ENCODE measurements around the gene PBX1. TPM values are rescaled to one million over a fixed set of nuclear protein-coding genes. Genes with fewer than 3 reads are reported as not detected.

Gene PBX1
- total RNA-seq, 2 donors from 2014 or later, result 0.80 to 16.6 TPM

DNA sequence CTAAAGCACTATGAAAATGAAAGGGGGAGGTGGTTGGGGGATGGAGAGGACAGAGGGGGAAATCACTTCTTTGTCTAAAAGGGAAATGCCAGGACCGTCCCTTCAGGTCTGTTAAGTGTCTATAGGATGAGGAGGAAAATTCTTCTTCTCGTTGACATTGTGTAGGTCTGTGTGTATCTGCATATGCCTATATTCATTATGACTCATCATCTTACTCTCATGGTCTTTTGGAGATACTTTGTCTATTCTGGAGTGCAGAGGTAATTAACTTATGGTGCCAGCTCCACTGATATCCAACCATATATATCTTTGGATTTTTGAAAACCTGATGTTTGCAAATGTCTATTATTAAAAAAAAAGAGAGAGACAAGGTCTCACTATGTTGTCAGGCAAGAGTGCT, 143.7 kb downstream of the PBX1 start:
- no peaks in the 10 kb centered on the region for H3K9me3 ChIP-seq (ENCODE audit: control insufficient read depth, low read length, poor library complexity, severe bottlenecking)
- Mint-ChIP-seq H3K27me3 (no peaks in the 10 kb centered on the region), H3K27ac (no peak overlapping the region), H3K36me3 (ENCODE audit: low read depth) (no peaks in the 10 kb centered on the region), H3K4me3 (no peak overlapping the region), H3K4me1 (no peaks in the 10 kb centered on the region)
- DNase-seq, result no peak
- no peak for ATAC-seq

DNA sequence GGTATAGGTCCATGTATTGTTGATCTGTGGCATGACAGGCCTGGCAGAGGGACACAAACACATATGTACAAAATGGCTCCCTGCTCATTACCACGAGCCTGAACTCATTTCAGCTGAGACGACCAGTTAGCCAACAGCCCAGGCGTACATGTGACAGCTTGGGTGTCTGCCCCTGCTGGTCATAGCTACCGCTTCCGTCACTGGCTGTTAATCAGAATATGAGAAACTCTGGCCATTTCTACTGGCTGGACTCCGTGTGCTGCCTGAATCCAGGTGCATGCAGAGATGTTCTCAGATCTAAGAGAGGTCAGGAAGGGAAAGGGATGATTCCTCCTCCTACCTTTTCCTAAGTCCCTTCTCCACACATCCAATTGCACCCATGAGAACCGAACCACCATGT, 144.5 kb downstream of the PBX1 start:
- Mint-ChIP-seq H3K27ac (no peak overlapping the region), H3K4me1 (no peaks in the 10 kb centered on the region), H3K27me3 (no peaks in the 10 kb centered on the region), H3K4me3 (no peak overlapping the region), H3K36me3 (ENCODE audit: low read depth) (no peaks in the 10 kb centered on the region)
- DNase-seq (no peak), ATAC-seq (no peak)
- no peaks in the 10 kb centered on the region for H3K9me3 ChIP-seq (ENCODE audit: control insufficient read depth, low read length, poor library complexity, severe bottlenecking)

DNA sequence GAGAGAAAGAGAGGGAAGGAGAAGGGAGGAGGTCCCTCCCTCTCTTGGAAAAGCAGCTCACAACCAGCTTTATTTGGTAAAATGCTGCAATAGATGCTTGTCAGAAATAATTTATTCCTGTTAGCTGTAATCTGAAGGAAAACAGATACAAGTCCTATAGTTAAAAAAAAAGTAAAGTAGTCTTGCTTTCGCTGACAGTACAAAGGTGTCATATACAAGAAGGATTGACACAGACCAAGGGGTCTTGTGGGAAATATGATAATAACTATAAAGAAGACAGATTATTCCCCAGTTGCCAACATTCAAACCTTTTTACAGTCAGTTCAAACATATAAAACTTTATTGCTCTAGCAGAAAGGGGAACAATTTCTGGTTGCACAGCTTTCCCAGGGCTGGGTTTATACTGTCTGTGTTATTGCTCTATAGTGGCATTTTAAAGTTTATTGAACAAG, 145.0 kb downstream of the PBX1 start:
- Mint-ChIP-seq H3K27ac (no peak overlapping the region), H3K4me3 (no peak overlapping the region), H3K27me3 (no peaks in the 10 kb centered on the region), H3K4me1 (no peaks in the 10 kb centered on the region), H3K36me3 (ENCODE audit: low read depth) (no peaks in the 10 kb centered on the region)
- no peak for DNase-seq
- H3K9me3 ChIP-seq (ENCODE audit: control insufficient read depth, low read length, poor library complexity, severe bottlenecking), result no peaks in the 10 kb centered on the region
- ATAC-seq, result no peak

DNA sequence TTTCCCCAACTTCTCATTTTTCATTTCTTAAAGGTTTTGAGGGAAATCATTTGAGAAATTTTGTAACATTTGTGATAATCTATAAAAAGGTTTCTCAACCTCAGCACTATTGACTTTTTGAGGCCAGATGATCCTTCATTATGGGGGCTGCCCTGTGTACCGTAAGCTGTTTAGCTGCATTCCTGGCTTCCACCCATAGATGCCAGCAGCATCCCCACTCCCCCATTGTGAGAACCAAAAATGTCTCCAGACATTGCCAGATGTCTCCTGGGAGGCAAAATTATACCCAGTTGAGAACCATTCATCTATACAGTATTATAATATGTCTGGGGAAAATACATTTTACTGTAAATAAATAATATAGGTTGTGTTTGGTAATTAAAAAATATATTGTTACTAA, 146.0 kb downstream of the PBX1 start:
- no peak overlapping the region for H3K4me3 Mint-ChIP-seq
- no peaks in the 10 kb centered on the region for H3K36me3 Mint-ChIP-seq (ENCODE audit: low read depth)
- ATAC-seq (no peak), DNase-seq (no peak)
- H3K4me1 Mint-ChIP-seq, result no peaks in the 10 kb centered on the region
- no peak overlapping the region for H3K27ac Mint-ChIP-seq
- no peaks in the 10 kb centered on the region for H3K9me3 ChIP-seq (ENCODE audit: control insufficient read depth, low read length, poor library complexity, severe bottlenecking)
- H3K27me3 Mint-ChIP-seq, result no peaks in the 10 kb centered on the region

DNA sequence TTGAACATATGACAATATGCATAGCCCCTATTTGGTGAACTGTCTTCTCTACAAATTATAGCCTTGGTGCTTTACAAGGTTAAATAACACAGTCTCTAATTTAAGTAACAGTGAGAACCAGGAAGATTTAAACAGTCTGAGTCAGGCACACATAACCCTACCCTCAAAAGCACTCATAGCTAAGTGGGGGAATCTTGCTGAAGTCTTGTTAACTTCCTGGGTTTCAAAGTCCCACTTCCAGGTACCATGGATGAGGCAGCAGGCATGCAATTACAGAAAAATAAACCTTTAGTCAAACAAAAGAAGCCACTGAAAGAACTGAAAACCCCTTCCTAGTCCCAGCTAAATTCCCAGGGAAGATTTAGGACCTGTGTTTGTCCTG, 147.6 kb downstream of the PBX1 start:
- Mint-ChIP-seq H3K27ac (no peak overlapping the region), H3K27me3 (peaks cover 4% of the 10 kb centered on the region), H3K4me1 (no peaks in the 10 kb centered on the region), H3K36me3 (ENCODE audit: low read depth) (no peaks in the 10 kb centered on the region), H3K4me3 (no peak overlapping the region)
- ATAC-seq, result no peak
- no peaks in the 10 kb centered on the region for H3K9me3 ChIP-seq (ENCODE audit: control insufficient read depth, low read length, poor library complexity, severe bottlenecking)
- DNase-seq, result no peak

DNA sequence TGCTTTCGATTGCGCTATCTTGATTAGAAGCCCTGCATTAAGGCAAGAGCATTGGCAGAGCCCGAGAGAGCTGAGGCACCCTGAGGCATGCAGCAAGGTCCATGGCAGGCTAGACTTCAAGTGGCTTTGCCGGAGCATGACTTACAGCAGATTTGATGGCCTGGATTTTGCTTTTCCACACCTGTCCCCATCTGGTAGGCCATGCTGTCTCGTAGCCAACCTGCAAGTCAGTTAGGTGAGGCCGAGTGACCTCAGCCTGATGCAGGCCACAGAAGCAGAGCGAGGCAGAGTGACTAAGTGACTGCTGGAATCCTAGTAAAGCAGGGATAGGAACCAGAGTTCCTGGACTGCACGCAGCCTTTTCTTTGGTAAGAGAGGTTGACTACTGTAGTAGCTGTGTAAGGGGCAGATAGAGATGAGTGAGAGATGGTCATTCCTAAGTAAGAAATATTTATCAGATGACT, 148.9 kb downstream of the PBX1 start:
- no peak overlapping the region for H3K4me3 Mint-ChIP-seq
- no peak for ATAC-seq
- no peak overlapping the region for H3K27ac Mint-ChIP-seq
- H3K4me1 Mint-ChIP-seq, result no peaks in the 10 kb centered on the region
- DNase-seq, result no peak
- H3K27me3 Mint-ChIP-seq, result peaks cover 4% of the 10 kb centered on the region
- no peaks in the 10 kb centered on the region for H3K9me3 ChIP-seq (ENCODE audit: control insufficient read depth, low read length, poor library complexity, severe bottlenecking)
- H3K36me3 Mint-ChIP-seq (ENCODE audit: low read depth), result no peaks in the 10 kb centered on the region

DNA sequence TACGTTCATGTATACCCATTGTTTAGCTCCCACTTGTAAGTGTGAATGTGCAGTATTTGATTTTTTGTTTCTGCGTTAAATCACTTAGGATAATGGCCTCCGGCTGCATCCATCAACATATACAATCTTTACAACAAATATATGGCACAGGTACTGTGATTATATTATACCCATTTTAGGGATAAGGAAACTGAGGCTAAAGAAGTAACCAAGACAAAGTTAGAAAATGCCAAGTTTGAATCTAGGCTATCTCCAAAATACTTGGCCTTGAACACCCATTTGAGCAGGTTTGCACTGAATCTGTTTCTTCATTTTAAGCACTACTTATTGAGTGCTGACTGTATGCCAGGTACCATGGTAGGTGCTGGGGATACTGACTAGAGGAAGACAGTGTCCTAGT, 149.6 kb downstream of the PBX1 start:
- H3K27me3 Mint-ChIP-seq, result peaks cover 4% of the 10 kb centered on the region
- H3K9me3 ChIP-seq (ENCODE audit: control insufficient read depth, low read length, poor library complexity, severe bottlenecking), result no peaks in the 10 kb centered on the region
- H3K27ac Mint-ChIP-seq, result no peak overlapping the region
- no peak overlapping the region for H3K4me3 Mint-ChIP-seq
- ATAC-seq (no peak), DNase-seq (no peak)
- no peaks in the 10 kb centered on the region for H3K36me3 Mint-ChIP-seq (ENCODE audit: low read depth)
- H3K4me1 Mint-ChIP-seq, result no peaks in the 10 kb centered on the region

DNA sequence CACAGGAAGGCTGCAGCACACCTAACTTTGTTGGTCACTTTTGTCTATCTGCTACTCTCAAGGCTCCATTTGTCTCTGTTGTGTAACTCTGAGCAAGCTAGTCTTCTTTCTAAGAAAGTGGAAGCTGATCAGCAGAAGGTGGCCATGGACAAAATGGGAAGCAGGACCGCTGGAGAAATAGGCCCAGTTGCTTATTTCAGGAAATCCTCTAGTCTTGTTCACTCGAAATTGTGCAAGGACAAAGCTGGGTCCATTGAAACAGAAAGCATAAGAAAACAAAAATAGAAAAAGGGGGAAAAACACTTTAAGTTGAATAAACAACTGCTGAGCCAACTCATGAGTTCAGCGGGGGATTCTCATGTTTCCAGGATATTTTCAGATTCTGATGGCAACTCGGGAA, 150.1 kb downstream of the PBX1 start:
- DNase-seq (no peak), ATAC-seq (no peak)
- H3K4me3 Mint-ChIP-seq, result no peak overlapping the region
- peaks cover 4% of the 10 kb centered on the region for H3K27me3 Mint-ChIP-seq
- H3K4me1 Mint-ChIP-seq, result no peaks in the 10 kb centered on the region
- no peaks in the 10 kb centered on the region for H3K9me3 ChIP-seq (ENCODE audit: control insufficient read depth, low read length, poor library complexity, severe bottlenecking)
- H3K27ac Mint-ChIP-seq, result no peak overlapping the region
- no peaks in the 10 kb centered on the region for H3K36me3 Mint-ChIP-seq (ENCODE audit: low read depth)

DNA sequence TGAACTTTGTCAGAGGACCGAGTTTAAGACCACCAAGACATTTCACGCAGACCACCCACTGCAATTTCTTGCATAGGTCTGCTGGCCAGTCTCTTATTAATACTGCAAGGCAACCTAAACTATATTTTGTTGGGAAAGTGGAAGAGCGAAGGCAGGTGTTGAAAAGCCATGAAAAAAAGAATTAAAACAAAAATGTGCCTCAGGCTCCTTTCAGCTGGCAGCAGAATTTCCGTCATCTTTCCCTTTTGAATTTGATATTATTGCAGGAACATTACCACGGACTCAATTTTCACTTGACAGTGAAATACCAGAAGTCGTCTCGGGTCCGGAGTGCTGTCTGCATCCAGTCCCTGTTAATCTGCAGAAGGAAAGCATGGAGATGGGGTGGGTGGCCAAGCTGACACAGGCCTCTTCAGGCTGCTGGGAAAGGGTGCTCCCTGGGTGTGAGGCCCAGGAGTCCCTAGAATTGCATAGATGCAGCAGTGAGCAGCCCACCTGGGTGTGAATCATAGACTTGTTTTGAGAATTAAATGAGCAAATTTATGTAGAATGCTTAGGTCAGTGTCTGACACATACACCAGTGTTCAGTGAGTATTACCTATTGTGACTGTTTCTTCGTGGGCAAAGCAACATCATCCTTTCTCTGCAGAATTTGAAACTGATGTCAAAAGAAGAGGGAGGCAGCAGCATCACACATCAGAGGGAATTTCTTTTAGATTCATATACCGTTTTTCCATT, 150.7 kb downstream of the PBX1 start:
- ATAC-seq, result no peak
- peaks cover 4% of the 10 kb centered on the region for H3K27me3 Mint-ChIP-seq
- no peaks in the 10 kb centered on the region for H3K36me3 Mint-ChIP-seq (ENCODE audit: low read depth)
- H3K4me3 Mint-ChIP-seq, result no peak overlapping the region
- no peak for DNase-seq
- H3K9me3 ChIP-seq (ENCODE audit: control insufficient read depth, low read length, poor library complexity, severe bottlenecking), result no peaks in the 10 kb centered on the region
- H3K27ac Mint-ChIP-seq, result no peak overlapping the region
- H3K4me1 Mint-ChIP-seq, result no peaks in the 10 kb centered on the region

DNA sequence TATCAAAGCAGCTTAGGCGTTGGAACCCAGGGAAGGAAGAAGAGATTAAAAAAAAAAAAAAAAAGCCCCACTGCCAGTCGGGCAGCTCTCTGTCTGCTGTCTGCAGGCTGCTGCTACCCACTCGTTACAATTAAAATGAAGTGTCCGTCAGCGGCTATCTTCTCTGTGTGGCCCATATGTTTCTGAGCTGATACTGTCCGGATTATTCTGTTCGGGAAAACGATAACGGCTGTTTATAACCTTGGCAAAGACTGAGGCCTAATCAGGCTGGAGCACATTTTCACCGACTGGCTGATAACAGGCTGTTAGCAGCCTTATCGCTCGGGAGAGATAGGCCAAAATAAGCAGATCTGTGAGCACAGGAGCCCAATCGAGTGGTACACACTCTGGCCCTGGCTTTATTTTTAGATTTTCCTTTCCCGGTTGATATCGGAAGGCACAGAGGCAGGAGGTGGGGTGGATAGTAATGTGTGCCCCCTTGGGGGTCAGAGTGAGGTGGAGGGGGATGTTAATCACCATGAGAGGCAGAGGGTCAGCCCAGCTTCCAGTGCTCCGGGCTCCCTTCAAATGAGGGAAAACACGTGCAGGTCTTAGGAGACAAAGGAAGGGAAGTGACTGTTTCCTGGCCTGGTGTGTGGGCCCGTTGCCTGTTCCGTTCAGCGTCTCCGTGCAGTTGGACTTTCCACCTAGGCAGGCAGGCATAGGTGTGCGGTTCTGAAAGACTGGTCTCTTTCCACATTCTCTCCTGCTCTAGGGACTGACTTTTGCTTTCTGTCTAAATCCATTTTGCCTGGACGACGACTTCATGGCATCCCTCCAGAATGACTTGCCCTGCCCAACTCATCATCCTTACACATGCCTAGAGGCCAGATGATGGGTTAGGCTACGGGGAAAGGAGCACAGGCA, 153.4 kb downstream of the PBX1 start:
- H3K9me3 ChIP-seq (ENCODE audit: control insufficient read depth, low read length, poor library complexity, severe bottlenecking), result no peaks in the 10 kb centered on the region
- ATAC-seq (no peak), DNase-seq (no peak)
- peaks cover 4% of the 10 kb centered on the region for H3K27me3 Mint-ChIP-seq
- H3K4me1 Mint-ChIP-seq, result no peaks in the 10 kb centered on the region
- H3K36me3 Mint-ChIP-seq (ENCODE audit: low read depth), result no peaks in the 10 kb centered on the region
- H3K4me3 Mint-ChIP-seq, result no peak overlapping the region
- H3K27ac Mint-ChIP-seq, result no peak overlapping the region

DNA sequence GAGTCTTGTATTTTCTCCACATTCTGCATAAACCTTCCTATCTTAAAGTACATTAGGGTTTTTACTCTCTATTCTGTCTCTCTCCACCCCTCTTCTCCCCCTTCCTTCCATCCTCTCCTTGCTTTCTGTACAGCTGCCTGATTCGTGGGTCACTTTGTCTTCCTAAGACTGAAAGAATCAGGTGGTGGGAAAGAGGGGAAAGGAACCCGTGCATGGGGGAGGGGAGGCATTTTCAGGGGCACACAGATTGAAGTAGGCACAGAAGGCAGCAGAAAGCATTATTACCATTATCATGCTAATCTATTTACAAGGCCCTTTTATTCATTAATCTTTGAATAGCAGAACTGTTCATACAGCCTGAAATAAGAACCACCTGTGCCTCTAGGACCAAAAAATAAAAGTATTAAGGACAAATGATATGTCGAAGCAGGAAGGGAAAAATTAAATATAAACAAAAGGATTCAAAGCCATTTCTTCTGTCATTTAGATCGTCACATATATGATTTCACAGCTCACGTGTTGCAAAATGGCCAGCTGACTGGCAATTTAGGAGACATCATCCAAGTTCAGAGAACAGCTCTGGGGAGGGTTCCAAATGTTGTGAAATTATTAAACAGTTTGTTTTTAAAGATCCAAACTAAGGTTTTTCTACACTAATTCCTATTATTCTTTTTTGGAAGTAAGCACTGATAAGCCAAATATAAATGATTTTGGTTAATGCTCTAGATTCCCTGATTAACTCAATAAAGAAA, 154.6 kb downstream of the PBX1 start:
- H3K4me1 Mint-ChIP-seq, result no peaks in the 10 kb centered on the region
- no peak for ATAC-seq
- H3K27me3 Mint-ChIP-seq, result peaks cover 4% of the 10 kb centered on the region

DNA sequence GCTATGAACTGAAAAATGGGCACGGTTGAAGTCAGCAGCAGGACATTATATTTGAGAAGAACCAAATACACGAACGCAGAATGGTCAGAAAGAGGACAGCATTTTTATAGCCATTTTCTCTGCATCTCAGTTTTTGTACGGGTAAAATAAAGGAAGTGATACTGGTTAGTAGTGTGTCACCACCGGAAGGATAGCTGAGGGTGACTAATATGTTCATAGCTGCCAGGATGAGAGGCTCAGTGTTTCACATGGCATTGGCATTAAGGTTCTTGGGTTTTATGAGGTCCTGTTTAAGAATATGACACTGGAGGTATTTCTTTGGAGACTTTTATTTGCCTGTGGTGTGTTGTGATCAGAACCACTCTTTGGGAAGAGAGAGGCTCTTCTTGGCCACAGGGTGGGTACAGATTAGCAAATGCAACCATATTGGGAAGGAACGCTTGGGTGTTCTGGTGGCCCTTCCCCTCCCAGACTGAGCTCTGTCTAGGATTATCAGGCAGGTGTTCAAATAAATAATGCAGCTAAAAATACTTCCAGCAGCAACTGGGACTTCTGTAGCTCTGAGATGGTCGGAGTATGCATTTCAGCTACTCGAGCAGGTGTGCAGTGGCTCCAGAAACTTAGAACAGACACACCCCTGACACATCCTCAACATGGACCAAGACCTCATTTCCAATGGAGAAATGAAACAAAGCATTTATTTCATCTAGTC, 158.2 kb downstream of the PBX1 start:
- no peaks in the 10 kb centered on the region for H3K9me3 ChIP-seq (ENCODE audit: control insufficient read depth, low read length, poor library complexity, severe bottlenecking)
- DNase-seq (no peak), ATAC-seq (no peak)
- H3K27me3 Mint-ChIP-seq, result no peaks in the 10 kb centered on the region
- no peak overlapping the region for H3K27ac Mint-ChIP-seq
- H3K4me1 Mint-ChIP-seq, result peaks cover 3% of the 10 kb centered on the region
- H3K4me3 Mint-ChIP-seq, result no peak overlapping the region
- H3K36me3 Mint-ChIP-seq (ENCODE audit: low read depth), result no peaks in the 10 kb centered on the region

More for the DNA sequence above, 154.6 kb downstream of the PBX1 start:
- Mint-ChIP-seq H3K27ac (no peak overlapping the region), H3K36me3 (ENCODE audit: low read depth) (no peaks in the 10 kb centered on the region), H3K4me3 (no peak overlapping the region)
- H3K9me3 ChIP-seq (ENCODE audit: control insufficient read depth, low read length, poor library complexity, severe bottlenecking), result no peaks in the 10 kb centered on the region
- no peak for DNase-seq

DNA sequence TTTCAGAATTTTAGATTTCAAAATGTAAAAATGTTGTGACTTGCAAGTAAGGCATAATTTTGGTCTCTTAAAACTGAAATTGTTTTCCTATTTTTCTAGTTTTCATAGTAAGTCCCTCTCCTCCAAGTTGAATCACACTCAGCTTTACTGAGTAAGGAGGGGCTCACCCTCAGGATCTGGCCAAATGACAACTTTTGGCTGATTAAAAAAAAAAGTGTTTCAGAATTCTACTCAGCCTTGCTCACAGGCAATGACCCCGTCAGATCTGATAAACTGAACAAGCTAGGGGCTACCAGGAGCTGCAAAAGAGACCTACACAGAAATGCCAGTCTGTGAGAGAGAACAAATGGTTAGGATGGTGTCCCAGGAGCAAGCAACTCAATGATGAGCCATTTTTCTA, 159.8 kb downstream of the PBX1 start:
- H3K9me3 ChIP-seq (ENCODE audit: control insufficient read depth, low read length, poor library complexity, severe bottlenecking), result no peaks in the 10 kb centered on the region
- no peak for DNase-seq
- no peak for ATAC-seq
- Mint-ChIP-seq H3K27ac (no peak overlapping the region), H3K27me3 (no peaks in the 10 kb centered on the region), H3K4me1 (peaks cover 3% of the 10 kb centered on the region), H3K4me3 (no peak overlapping the region), H3K36me3 (ENCODE audit: low read depth) (no peaks in the 10 kb centered on the region)

All from T-helper 17 cell (primary cell).